ENCODE results near the gene ANGPTL7.

DNA sequence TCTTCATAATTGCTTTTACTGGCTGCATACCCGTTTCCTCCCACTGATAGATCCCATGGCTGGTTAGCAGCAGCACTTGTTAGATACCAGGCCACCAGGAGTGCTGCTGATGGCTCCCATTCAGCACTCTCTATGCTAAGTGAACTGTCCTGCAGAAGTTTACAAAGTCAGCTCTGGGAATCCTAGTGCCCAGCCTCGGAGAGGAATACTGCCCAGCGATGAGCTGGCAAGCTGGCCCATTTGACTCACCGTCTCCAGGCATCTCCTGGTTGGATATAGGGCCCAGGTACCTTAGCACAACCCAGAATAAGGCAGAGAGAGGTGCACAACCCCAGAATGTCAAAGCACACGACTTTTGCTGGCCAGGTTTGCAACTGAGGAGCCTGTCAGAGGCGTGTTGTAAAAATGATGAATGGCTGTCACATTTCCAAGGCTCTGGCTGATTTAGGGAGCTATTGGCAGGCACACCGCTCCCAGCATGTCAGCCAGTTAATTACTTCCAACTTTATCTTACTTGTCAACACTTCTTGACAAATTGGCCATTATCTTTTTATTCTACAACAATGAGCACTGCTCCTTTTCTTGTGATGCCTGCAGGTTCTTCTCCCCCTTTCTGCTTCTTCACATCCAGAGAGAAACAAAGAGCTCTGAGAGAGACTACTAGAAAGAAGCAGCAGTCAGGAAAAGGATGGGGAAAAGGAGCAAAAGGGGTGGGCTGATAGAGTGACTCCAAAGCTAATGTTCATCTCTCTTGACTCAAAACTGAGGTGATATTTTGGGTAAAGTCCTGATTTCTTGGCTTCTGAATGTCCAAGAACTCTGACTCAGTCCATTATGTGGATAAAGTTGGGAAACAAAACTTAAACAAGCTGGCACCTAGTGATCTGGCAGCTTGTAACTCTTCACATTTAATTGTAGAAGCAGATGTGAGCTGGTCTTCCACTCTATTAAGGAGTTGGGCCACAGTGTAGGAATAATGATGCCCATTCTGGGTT lies 10.8 kb upstream of the ANGPTL7 start:
- TF ChIP-seq, protein P1, sequence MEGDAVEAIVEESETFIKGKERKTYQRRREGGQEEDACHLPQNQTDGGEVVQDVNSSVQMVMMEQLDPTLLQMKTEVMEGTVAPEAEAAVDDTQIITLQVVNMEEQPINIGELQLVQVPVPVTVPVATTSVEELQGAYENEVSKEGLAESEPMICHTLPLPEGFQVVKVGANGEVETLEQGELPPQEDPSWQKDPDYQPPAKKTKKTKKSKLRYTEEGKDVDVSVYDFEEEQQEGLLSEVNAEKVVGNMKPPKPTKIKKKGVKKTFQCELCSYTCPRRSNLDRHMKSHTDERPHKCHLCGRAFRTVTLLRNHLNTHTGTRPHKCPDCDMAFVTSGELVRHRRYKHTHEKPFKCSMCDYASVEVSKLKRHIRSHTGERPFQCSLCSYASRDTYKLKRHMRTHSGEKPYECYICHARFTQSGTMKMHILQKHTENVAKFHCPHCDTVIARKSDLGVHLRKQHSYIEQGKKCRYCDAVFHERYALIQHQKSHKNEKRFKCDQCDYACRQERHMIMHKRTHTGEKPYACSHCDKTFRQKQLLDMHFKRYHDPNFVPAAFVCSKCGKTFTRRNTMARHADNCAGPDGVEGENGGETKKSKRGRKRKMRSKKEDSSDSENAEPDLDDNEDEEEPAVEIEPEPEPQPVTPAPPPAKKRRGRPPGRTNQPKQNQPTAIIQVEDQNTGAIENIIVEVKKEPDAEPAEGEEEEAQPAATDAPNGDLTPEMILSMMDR (IDR thresholded peaks at IDR 0.05): no peak
- no peak for TF ChIP-seq ZNF416 (CRISPR knock-in tag; IDR thresholded peaks at IDR 0.05)
- TF ChIP-seq, protein P2, sequence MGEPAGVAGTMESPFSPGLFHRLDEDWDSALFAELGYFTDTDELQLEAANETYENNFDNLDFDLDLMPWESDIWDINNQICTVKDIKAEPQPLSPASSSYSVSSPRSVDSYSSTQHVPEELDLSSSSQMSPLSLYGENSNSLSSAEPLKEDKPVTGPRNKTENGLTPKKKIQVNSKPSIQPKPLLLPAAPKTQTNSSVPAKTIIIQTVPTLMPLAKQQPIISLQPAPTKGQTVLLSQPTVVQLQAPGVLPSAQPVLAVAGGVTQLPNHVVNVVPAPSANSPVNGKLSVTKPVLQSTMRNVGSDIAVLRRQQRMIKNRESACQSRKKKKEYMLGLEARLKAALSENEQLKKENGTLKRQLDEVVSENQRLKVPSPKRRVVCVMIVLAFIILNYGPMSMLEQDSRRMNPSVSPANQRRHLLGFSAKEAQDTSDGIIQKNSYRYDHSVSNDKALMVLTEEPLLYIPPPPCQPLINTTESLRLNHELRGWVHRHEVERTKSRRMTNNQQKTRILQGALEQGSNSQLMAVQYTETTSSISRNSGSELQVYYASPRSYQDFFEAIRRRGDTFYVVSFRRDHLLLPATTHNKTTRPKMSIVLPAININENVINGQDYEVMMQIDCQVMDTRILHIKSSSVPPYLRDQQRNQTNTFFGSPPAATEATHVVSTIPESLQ (CRISPR knock-in tag; IDR thresholded peaks at IDR 0.05): no peak
- no peak for TF ChIP-seq ESRRA (CRISPR knock-in tag; IDR thresholded peaks at IDR 0.05; ENCODE audit: borderline replicate concordance)
- no peak for TF ChIP-seq JUN (CRISPR knock-in tag; IDR thresholded peaks at IDR 0.05)

Measured in WTC11 (cell line).